Measurements from ENCODE around the gene TSPAN15.
"Not testable (repeated sequence)": the region's sequence is repeated elsewhere in the genome, so short reads cannot be mapped to it uniquely, and the experiment has no call there.

Gene TSPAN15

GRCh38 chr10:69484736-69485135, 33.5 kb downstream of the TSPAN15 start:
- peaks cover 50% of the 10 kb centered on the region for H3K4me1 Mint-ChIP-seq (ENCODE audit: low read depth)
- intact Hi-C loops (cut with micrococcal nuclease) = no loop called here
- H3K27ac Mint-ChIP-seq = peak overlapping the region; percentile 9
- H3K4me3 Mint-ChIP-seq = no peak overlapping the region
- peaks cover 18% of the 10 kb centered on the region for H3K9me3 Mint-ChIP-seq
- peaks cover 6% of the 10 kb centered on the region for H3K27me3 Mint-ChIP-seq
- peaks cover 46% of the 10 kb centered on the region for H3K36me3 Mint-ChIP-seq (ENCODE audit: low read depth)

DNA sequence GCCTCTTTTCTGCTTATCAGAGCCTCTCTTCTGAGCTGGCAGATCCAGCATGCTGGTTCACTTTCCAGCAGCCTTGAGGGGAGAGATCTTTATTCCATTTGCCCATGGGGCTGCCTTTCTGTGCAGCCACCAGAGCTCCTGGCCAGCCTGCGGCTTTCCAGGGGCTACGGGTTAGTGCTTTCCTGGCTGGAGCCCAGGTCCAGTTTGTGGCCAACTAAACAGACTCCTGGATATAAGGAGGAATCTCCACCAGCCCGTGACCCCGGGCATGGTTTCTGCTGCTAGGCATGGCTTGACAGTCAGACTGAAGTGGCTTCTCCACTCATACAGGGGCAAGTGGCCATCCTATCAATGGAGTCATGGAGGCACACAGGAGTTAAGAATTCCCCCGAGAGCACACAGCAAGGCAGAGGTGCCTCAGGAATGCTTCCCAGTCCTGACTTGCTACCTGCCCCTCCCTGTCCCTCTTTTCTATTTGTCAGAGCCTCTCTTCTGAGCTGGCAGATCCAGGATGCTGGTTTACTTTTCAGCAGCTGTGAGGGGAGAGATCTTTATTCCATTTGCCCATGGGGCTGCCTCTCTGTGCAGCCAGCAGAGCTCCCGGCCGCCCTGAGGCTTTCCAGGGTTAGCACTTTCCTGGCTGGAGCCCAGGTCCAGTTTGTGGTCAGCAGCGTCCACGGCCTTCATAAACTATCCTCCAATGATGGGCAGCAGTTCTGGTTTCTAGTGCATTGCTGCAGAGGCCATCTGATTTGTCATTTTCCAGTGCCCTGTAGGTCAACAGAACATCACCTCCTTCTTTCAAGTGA, 35.9 kb downstream of the TSPAN15 start:
- peaks cover 42% of the 10 kb centered on the region for H3K4me1 Mint-ChIP-seq (ENCODE audit: low read depth)
- peaks cover 53% of the 10 kb centered on the region for H3K36me3 Mint-ChIP-seq (ENCODE audit: low read depth)
- H3K27ac Mint-ChIP-seq = no peak overlapping the region
- H3K9me3 Mint-ChIP-seq = peaks cover 18% of the 10 kb centered on the region
- intact Hi-C loops (cut with micrococcal nuclease) = no loop called here
- no peak overlapping the region for H3K4me3 Mint-ChIP-seq
- H3K27me3 Mint-ChIP-seq = peaks cover 8% of the 10 kb centered on the region

GRCh38 chr10:69488149-69488844, 37.0 kb downstream of the TSPAN15 start:
- H3K27ac Mint-ChIP-seq; H3K27me3 Mint-ChIP-seq; H3K4me3 Mint-ChIP-seq; intact Hi-C loops (cut with micrococcal nuclease): not testable (repeated sequence)
- peaks cover 39% of the 10 kb centered on the region for H3K4me1 Mint-ChIP-seq (ENCODE audit: low read depth)
- H3K36me3 Mint-ChIP-seq (ENCODE audit: low read depth) = peaks cover 53% of the 10 kb centered on the region
- H3K9me3 Mint-ChIP-seq = peaks cover 18% of the 10 kb centered on the region

DNA sequence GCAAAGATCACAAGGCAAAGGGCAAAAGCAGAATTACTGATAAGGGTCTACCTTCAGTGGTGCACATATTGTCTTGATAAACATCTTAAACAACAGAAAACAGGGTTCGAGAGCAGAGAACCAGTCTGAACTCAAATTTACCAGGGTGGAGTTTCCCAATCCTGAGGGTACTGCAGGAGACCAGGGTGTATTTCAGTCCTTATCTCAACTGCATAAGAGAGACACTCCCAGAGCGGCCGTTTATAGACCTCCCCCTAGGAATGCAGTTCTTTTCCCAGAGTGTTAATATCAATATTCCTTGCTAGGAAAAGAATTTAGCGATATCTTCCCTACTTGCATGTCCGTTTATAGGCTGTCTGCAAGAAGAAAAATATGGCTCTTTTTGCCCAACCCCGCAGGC, 37.6 kb downstream of the TSPAN15 start:
- H3K36me3 Mint-ChIP-seq (ENCODE audit: low read depth) = peaks cover 49% of the 10 kb centered on the region
- intact Hi-C loops (cut with micrococcal nuclease); H3K4me3 Mint-ChIP-seq; H3K27me3 Mint-ChIP-seq; H3K27ac Mint-ChIP-seq: not testable (repeated sequence)
- peaks cover 18% of the 10 kb centered on the region for H3K9me3 Mint-ChIP-seq
- peaks cover 33% of the 10 kb centered on the region for H3K4me1 Mint-ChIP-seq (ENCODE audit: low read depth)

DNA sequence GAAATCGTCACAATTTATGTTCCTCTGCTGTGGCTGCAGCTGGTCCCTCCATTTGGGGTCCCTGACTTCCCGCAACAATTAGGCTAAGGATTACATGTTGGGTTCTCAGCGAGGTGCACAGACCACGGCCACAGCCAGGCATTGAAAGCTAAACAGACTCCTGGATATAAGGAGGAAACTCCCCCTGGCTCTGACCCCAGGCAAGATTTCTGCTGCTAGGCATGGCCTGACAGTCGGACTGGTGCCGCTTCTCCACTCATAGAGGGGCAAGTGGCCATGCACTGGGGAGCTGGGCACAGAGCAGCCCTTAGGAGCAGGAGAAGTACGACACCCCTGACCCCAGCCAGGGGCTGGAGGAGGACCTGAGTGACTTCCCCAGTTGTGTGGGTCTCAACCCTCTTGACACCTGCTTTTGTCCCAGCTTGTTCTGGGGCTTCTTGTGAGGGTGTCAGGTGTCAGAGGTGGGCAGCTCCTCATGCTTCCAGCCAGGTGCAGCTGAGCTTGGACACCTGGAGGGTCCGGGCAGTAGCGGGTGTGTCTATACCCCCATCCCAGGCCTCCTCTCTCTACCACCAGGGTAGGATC, 38.3 kb downstream of the TSPAN15 start:
- Mint-ChIP-seq H3K4me3 (no peak overlapping the region), H3K4me1 (ENCODE audit: low read depth) (peaks cover 33% of the 10 kb centered on the region), H3K27me3 (peaks cover 6% of the 10 kb centered on the region), H3K36me3 (ENCODE audit: low read depth) (peaks cover 47% of the 10 kb centered on the region), H3K9me3 (peaks cover 18% of the 10 kb centered on the region), H3K27ac (no peak overlapping the region)
- intact Hi-C loops (cut with micrococcal nuclease) = no loop called here

DNA sequence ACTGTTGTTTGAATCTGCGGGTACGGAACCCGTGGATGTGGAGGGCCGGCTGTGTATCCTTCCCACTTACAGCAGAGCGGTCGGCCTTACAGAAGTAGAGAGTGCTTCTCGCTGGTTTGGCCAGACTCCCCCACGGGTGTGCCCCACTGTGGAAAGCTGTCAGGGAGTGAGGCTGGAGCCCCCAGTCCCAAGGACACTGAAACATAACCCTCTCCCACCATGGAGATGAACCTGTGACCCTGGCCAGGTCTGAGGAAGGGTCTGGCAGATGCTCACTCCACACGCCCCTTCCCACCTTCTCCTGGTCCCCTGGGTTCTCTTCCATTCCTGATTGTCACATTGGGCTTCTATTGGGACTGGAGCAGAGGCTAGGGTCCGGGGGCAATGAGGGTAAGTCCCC, 39.6 kb downstream of the TSPAN15 start:
- Mint-ChIP-seq H3K4me3 (no peak overlapping the region), H3K9me3 (peaks cover 18% of the 10 kb centered on the region), H3K27ac (peak overlapping the region; percentile 53), H3K36me3 (ENCODE audit: low read depth) (peaks cover 39% of the 10 kb centered on the region), H3K4me1 (ENCODE audit: low read depth) (peaks cover 46% of the 10 kb centered on the region), H3K27me3 (peaks cover 9% of the 10 kb centered on the region)
- intact Hi-C loops (cut with micrococcal nuclease) = no loop called here

DNA sequence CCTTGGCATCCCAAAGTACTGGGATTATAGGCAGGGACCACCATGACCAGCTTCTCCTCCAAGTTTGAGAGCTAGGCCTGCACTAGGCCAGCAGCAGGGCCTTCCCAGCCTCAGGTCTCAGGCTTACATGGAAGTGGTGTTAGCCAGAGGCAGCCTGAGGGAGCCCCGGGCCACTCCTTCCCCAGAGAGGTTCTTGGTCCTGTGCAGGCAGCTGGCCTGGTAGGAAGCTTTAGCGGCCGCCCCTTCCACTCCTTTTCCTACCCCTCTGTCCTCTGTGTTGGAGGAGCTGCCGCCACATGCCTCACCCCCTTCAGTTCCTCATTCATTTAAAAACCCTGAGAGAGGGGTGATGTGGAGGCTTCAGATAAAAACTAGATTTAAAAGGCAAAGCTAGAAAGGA, 40.3 kb downstream of the TSPAN15 start:
- Mint-ChIP-seq H3K4me3 (no peak overlapping the region), H3K36me3 (ENCODE audit: low read depth) (peaks cover 37% of the 10 kb centered on the region), H3K4me1 (ENCODE audit: low read depth) (peaks cover 46% of the 10 kb centered on the region), H3K27me3 (peaks cover 9% of the 10 kb centered on the region), H3K9me3 (peaks cover 18% of the 10 kb centered on the region), H3K27ac (peak overlapping the region; percentile 53)
- intact Hi-C loops (cut with micrococcal nuclease) = no loop called here

GRCh38 chr10:69492091-69492745, 41.0 kb downstream of the TSPAN15 start:
- H3K27ac Mint-ChIP-seq = peak overlapping the region; percentile 53
- H3K27me3 Mint-ChIP-seq = peaks cover 9% of the 10 kb centered on the region
- peaks cover 41% of the 10 kb centered on the region for H3K4me1 Mint-ChIP-seq (ENCODE audit: low read depth)
- peaks cover 32% of the 10 kb centered on the region for H3K36me3 Mint-ChIP-seq (ENCODE audit: low read depth)
- H3K9me3 Mint-ChIP-seq = peaks cover 18% of the 10 kb centered on the region
- intact Hi-C loops (cut with micrococcal nuclease) = no loop called here
- H3K4me3 Mint-ChIP-seq = no peak overlapping the region

DNA sequence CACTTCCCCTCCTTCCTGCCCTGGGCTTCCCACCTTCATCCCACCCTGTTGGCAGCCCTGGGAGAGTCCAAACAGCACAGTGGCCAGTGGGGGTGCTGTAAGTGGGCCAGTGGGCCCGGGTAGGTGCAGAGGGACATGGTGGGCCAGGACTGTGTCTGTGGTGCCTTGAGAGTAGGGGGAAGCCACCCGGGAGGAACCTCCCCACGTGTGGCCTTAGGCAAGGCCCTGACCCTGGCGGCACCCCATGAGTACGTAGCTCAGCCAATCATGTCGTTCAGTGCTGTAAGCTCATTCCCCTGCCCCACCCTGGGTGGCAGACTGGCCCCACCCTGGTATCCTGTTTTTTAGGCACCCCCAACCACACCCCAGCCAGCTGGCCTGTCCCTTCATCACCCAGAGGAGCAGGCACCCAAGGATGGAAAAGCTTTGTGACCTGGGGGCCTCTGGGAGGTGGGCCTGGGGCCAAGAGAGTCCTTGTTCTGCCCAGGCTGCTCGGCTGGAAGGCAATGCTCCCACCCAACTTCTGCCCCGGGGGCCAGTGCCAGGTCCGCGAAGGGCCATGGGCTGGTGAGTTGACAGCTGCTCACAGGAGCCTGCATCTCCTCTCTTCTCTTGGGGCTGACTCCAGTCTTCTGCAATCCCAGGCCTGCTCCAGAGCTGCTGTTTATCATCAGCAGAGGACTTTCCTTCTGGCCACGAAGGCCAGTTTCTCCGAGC, 41.6 kb downstream of the TSPAN15 start:
- H3K27me3 Mint-ChIP-seq = peaks cover 12% of the 10 kb centered on the region
- no peak overlapping the region for H3K4me3 Mint-ChIP-seq
- intact Hi-C loops (cut with micrococcal nuclease) = no loop called here
- H3K4me1 Mint-ChIP-seq (ENCODE audit: low read depth) = peaks cover 42% of the 10 kb centered on the region
- peak overlapping the region; percentile 45 for H3K27ac Mint-ChIP-seq
- peaks cover 32% of the 10 kb centered on the region for H3K36me3 Mint-ChIP-seq (ENCODE audit: low read depth)
- peaks cover 12% of the 10 kb centered on the region for H3K9me3 Mint-ChIP-seq

DNA sequence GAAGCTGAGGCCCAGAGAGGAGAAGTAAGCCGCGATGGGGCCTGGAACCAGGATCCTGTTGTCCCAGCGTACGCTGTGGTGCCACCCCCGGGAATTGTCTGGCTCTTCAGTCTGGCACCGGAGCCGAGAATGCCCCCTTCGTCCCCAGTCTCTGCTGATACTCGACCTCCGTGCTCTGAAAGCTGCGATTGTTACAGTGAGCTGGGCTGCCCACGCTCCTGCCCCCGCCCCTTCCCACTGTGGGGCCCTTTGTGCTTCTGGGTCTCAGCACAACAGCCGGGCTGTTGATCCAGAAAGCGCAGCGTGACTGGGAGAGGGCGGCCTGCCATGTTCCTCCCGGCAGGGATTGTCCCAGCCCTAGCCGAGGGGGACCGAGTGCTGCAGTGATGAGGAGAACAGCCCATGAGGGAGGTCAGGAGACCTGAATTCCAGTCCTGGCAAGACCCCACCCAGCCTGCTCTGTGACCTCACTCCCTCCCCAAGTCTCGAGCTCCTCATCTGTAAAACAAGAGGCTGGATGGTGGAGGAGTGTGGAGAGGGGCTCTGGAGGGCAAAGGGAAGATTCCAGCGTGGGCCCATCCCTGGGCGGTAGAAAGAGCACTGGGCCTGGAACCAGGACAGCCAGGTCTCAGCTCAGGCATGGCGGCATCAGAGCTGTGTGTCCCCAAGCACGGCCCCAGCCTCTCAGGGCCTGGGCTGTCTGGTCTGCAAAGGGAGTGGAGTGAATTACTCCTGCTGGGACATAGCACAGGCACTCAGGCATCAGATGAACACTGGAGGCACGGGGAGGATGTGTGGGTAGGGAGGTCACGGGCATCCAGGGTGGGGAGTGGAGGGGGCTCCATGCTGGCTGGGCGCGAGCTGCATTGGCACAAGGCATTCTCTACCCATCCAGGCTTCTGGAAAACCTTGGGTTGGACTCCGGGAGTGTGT, 43.6 kb downstream of the TSPAN15 start:
- peaks cover 41% of the 10 kb centered on the region for H3K36me3 Mint-ChIP-seq (ENCODE audit: low read depth)
- H3K4me3 Mint-ChIP-seq = no peak overlapping the region

DNA sequence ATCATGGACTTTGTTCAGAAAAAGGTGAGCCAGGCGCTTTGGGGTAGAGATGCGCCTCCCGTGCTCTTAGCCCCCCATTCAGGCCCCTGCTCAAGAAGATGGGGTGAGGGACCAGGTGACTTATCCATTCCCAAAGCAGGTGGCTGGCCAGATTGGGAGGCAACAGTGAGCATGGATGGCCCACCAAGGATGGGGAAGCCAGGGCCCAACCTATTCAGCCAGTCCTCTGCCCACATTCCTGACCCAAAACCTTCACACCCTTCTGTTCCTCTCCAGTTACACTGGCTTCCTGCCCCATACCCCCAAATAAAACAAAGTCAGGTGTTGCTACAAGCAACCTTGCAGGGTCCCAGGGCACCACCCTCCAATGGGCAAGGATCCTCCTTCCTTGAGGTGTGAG, 44.4 kb downstream of the TSPAN15 start:
- Mint-ChIP-seq H3K36me3 (ENCODE audit: low read depth) (peaks cover 42% of the 10 kb centered on the region), H3K9me3 (no peaks in the 10 kb centered on the region), H3K4me3 (no peak overlapping the region), H3K27me3 (peaks cover 17% of the 10 kb centered on the region), H3K4me1 (ENCODE audit: low read depth) (peaks cover 50% of the 10 kb centered on the region), H3K27ac (no peak overlapping the region)
- intact Hi-C loops (cut with micrococcal nuclease) = no loop called here

More for the DNA sequence above, 43.6 kb downstream of the TSPAN15 start:
- H3K27me3 Mint-ChIP-seq = peaks cover 17% of the 10 kb centered on the region
- peak overlapping the region; percentile 43 for H3K27ac Mint-ChIP-seq
- no peaks in the 10 kb centered on the region for H3K9me3 Mint-ChIP-seq
- peaks cover 50% of the 10 kb centered on the region for H3K4me1 Mint-ChIP-seq (ENCODE audit: low read depth)
- intact Hi-C loops (cut with micrococcal nuclease) = no loop called here

DNA sequence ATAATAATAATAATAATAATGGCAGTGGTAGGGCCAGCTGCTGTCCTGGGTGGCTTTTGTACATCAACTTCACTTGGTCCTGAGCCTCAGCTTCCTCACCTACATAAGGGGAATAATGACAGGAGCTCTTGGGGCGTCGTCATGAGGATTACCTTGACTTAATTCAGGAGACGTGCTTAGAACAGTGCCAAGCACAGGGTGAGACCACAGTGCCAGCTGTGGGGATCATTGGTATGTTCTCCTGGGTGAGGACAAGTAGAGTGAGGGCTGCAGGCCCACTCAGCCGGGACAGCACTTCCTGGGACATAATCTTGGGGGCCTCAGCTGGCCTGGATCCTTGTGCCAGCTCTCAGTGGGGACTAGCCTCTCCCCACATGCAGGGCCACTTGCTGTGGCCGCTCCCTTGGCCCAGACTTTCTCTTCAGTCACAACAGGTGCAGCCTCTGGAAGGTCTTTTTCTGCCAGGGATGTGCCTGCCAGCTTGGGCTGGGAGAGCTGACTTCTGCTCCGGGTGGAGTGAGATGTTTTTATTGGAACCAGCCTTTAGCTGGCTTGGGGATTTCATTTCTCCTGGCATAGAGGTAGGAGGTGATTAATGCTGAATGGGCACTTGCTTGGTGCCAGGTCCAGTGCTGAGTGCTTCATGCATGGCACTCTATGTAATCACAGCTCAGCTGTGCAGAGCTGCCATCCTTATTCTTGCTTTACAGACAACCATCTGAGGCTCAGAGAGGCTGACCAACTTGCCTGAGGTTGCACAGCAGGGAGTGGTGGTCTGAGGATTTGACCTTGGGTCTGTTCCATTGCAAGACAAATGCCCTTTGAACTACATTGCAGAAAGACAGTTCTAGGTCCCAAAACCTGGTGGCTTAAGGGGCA, 45.3 kb downstream of the TSPAN15 start:
- Mint-ChIP-seq H3K4me3 (no peak overlapping the region), H3K36me3 (ENCODE audit: low read depth) (peaks cover 38% of the 10 kb centered on the region), H3K9me3 (no peaks in the 10 kb centered on the region), H3K27ac (no peak overlapping the region), H3K27me3 (peaks cover 15% of the 10 kb centered on the region), H3K4me1 (ENCODE audit: low read depth) (peaks cover 41% of the 10 kb centered on the region)
- intact Hi-C loops (cut with micrococcal nuclease) = no loop called here
